ENCODE data around the gene CDKN2B. TPM values are rescaled to one million over a fixed set of nuclear protein-coding genes. Genes with fewer than 3 reads are reported as not detected.

The CDKN2B gene
- total and polyA plus RNA-seq, 2 of the 13 experiments (the other 11 are each of a cell fraction or from before 2014, with no cell fraction given) = 1.4 to 1.5 TPM

DNA sequence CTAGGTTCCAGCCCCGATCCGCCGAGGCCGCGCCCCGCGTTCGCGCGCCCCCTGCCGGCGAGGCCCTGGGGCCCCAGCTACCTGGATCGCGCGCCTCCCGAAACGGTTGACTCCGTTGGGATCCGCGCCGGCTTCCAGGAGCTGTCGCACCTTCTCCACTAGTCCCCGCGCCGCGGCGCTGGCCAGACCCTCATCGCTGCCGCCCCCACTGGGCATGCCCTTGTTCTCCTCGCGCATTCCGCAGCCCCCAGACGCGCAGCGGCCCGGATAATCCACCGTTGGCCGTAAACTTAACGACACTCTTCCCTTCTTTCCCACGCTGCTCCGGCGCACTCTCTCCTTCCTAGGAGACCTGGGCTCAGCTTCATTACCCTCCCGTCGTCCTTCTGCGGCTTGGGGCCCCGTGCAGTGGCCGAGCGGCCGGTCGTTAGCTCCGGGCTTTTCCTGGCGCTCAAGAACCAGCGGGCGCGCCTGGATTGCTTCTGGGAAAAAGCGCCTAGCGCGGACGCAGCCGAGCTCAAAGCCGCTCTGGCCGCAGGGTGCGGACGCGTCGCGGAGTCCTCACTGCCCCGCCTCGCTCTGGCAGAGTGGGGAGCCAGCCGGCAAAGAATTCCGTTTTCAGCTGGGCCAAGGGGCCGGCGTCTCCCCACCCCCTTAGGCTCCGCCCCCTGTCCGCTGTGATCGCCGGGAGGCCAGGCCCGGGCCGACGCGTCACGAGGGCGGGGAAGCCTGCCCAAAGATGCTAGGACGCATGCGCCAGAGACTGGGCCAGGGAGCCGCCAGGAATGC, at the start of gene CDKN2B (continued):
- TF ChIP-seq ATM (IDR thresholded peaks at IDR 0.05; ENCODE audit: borderline replicate concordance) = no peak
- TF ChIP-seq PTBP1 (IDR thresholded peaks at IDR 0.05; ENCODE audit: low read depth, low read length, poor library complexity, severe bottlenecking) = no peak
- TF ChIP-seq, protein P1, sequence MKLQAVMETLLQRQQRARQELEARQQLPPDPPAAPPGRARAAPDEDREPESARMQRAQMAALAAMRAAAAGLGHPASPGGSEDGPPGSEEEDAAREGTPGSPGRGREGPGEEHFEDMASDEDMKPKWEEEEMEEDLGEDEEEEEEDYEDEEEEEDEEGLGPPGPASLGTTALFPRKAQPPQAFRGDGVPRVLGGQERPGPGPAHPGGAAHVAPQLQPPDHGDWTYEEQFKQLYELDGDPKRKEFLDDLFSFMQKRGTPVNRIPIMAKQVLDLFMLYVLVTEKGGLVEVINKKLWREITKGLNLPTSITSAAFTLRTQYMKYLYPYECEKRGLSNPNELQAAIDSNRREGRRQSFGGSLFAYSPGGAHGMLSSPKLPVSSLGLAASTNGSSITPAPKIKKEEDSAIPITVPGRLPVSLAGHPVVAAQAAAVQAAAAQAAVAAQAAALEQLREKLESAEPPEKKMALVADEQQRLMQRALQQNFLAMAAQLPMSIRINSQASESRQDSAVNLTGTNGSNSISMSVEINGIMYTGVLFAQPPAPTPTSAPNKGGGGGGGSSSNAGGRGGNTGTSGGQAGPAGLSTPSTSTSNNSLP (IDR thresholded peaks at IDR 0.05; ENCODE audit: low read depth, low read length) = no peak
- TF ChIP-seq, protein P2, sequence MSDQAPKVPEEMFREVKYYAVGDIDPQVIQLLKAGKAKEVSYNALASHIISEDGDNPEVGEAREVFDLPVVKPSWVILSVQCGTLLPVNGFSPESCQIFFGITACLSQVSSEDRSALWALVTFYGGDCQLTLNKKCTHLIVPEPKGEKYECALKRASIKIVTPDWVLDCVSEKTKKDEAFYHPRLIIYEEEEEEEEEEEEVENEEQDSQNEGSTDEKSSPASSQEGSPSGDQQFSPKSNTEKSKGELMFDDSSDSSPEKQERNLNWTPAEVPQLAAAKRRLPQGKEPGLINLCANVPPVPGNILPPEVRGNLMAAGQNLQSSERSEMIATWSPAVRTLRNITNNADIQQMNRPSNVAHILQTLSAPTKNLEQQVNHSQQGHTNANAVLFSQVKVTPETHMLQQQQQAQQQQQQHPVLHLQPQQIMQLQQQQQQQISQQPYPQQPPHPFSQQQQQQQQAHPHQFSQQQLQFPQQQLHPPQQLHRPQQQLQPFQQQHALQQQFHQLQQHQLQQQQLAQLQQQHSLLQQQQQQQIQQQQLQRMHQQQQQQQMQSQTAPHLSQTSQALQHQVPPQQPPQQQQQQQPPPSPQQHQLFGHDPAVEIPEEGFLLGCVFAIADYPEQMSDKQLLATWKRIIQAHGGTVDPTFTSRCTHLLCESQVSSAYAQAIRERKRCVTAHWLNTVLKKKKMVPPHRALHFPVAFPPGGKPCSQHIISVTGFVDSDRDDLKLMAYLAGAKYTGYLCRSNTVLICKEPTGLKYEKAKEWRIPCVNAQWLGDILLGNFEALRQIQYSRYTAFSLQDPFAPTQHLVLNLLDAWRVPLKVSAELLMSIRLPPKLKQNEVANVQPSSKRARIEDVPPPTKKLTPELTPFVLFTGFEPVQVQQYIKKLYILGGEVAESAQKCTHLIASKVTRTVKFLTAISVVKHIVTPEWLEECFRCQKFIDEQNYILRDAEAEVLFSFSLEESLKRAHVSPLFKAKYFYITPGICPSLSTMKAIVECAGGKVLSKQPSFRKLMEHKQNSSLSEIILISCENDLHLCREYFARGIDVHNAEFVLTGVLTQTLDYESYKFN (CRISPR knock-in tag; conservative IDR thresholded peaks at IDR 0.05) = peak; percentile 34; the same call in 1 of the 2 replicates
- no peak for TF ChIP-seq ZSCAN25 (CRISPR knock-in tag; IDR thresholded peaks at IDR 0.05)
- no peak for TF ChIP-seq ZNF660 (CRISPR knock-in tag; IDR thresholded peaks at IDR 0.05; ENCODE audit: borderline replicate concordance, low read depth)
- TF ChIP-seq ZFY (CRISPR knock-in tag; IDR thresholded peaks at IDR 0.05) = peak; percentile 61; the same call in 1 of the 2 replicates
- no peak for TF ChIP-seq CC2D1A (CRISPR knock-in tag; IDR thresholded peaks at IDR 0.05)
- no peak for TF ChIP-seq CEBPB (IDR thresholded peaks at IDR 0.05; ENCODE audit: borderline replicate concordance, low read depth, low read length)
- TF ChIP-seq, protein P3, sequence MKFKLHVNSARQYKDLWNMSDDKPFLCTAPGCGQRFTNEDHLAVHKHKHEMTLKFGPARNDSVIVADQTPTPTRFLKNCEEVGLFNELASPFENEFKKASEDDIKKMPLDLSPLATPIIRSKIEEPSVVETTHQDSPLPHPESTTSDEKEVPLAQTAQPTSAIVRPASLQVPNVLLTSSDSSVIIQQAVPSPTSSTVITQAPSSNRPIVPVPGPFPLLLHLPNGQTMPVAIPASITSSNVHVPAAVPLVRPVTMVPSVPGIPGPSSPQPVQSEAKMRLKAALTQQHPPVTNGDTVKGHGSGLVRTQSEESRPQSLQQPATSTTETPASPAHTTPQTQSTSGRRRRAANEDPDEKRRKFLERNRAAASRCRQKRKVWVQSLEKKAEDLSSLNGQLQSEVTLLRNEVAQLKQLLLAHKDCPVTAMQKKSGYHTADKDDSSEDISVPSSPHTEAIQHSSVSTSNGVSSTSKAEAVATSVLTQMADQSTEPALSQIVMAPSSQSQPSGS (CRISPR knock-in tag; IDR thresholded peaks at IDR 0.05) = no peak
- TF ChIP-seq ZNF746 (CRISPR knock-in tag; IDR thresholded peaks at IDR 0.05) = no peak
- TF ChIP-seq TEAD3 (CRISPR knock-in tag; optimal IDR thresholded peaks at IDR 0.05; ENCODE audit: borderline replicate concordance) = peak; percentile 79
- TF ChIP-seq SMYD3 (CRISPR knock-in tag; IDR thresholded peaks at IDR 0.05) = no peak
- no peak; the same call in 1 of the 2 replicates for TF ChIP-seq ZNF614 (CRISPR knock-in tag; IDR thresholded peaks at IDR 0.05; ENCODE audit: borderline replicate concordance)
- no peak for TF ChIP-seq NCOA1 (CRISPR knock-in tag; IDR thresholded peaks at IDR 0.05)
- no peak for TF ChIP-seq HMG20A (CRISPR knock-in tag; IDR thresholded peaks at IDR 0.05; ENCODE audit: borderline replicate concordance)
- TF ChIP-seq, protein P4, sequence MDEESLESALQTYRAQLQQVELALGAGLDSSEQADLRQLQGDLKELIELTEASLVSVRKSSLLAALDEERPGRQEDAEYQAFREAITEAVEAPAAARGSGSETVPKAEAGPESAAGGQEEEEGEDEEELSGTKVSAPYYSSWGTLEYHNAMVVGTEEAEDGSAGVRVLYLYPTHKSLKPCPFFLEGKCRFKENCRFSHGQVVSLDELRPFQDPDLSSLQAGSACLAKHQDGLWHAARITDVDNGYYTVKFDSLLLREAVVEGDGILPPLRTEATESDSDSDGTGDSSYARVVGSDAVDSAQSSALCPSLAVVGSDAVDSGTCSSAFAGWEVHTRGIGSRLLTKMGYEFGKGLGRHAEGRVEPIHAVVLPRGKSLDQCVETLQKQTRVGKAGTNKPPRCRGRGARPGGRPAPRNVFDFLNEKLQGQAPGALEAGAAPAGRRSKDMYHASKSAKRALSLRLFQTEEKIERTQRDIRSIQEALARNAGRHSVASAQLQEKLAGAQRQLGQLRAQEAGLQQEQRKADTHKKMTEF (CRISPR knock-in tag; IDR thresholded peaks at IDR 0.05) = peak; percentile 60; the same call in 1 of the 2 replicates
- TF ChIP-seq ZNF616 (CRISPR knock-in tag; IDR thresholded peaks at IDR 0.05; ENCODE audit: low read depth) = peak; percentile 52; the same call in 1 of the 2 replicates
- TF ChIP-seq, protein P5, sequence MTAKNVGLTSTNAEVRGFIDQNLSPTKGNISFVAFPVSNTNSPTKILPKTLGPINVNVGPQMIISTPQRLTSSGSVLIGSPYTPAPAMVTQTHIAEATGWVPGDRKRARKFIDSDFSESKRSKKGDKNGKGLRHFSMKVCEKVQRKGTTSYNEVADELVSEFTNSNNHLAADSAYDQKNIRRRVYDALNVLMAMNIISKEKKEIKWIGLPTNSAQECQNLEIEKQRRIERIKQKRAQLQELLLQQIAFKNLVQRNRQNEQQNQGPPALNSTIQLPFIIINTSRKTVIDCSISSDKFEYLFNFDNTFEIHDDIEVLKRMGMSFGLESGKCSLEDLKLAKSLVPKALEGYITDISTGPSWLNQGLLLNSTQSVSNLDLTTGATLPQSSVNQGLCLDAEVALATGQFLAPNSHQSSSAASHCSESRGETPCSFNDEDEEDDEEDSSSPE (CRISPR knock-in tag; IDR thresholded peaks at IDR 0.05) = peak; percentile 48; the same call in 1 of the 2 replicates
- TF ChIP-seq ZNF205 (CRISPR knock-in tag; IDR thresholded peaks at IDR 0.05) = no peak
